Pons (tissue), 1 donor: ENCODE data around the gene GPRIN1.
A peak's percentile ranks its signal among the peaks of the same experiment; 100 is the strongest.

Experiments used
- DNase-seq: peaks from one replicate; pipeline ENCODE4 v3.0.0-alpha.2; 2016; ENCODE audit warnings: low spot score

Gene GPRIN1

DNA sequence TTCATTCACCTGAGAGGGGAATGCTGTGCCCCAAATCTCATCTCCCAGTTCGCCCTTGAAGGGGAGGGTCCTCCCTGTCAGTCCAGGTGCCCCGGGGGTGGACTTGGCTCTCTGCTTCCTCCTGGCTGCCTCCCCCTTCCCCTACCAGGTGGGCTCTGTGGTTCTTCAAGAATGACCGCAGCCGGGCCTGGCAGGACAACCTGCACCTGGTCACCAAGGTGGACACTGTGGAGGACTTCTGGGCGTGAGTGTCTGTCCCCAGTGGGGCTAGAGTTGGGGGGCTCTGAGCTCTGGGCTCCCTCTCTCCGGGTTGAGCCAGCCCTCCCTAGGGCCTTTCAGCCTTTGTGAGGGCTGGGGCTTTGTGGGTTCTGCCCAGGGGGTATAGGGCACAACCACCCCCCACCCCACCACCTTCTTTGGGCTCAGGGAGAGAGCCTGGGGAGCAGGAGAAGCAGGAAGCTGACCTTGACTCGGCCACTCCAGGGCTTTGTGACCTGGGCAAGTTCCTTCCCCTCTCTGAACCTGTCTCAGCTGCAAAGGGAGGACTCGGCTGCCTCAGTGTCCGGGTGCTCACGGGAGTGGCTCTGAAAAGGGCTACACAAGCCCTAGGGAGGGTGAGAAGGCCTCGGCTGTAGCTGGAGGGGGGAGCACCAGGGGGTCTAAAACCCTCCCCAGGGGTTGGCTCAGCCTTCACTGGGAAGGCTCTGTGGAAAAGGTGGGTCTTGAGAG is 33.7 kb upstream of the GPRIN1 start:
- DNase-seq, result no peak

DNA sequence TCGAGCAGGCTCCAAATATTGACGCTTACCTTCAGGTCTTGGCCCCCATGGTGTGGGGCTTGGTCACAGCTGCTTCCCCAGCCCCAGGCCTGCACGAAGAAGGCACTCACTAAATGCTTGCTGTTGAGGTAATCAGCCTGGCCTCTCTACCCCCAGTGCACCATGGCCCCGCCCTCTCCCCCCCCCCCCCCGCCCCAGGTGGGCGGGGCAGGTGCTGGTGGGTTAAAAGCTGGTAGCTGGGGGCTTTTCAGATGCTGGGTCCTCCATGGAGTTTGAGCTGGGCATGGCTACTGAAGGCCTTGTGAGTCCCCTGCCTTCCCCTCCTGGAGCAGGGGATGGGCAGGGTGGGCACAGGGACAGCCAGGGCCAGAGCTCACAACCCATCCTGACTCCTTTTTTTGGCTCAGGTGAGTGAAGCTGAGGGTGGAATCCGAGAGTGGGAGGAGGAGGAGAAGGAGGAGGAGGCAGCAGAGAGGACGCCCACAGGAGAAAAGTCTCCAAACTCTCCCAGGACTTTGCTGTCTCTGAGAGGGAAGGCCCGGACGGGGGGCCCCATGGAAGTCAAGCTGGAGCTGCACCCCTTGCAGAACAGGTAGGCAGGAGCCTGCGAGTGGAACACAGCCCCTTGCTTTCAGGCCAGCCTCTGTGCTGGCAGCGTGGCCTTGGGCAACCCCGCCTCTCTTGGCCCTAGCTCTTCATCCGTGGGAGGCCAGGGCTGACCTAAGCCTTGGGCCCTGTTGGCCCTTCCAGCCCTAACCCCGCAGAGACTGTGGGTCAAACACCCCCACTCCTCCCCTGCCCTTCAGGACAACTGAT is 32.9 kb upstream of the GPRIN1 start:
- DNase-seq, result no peak

DNA sequence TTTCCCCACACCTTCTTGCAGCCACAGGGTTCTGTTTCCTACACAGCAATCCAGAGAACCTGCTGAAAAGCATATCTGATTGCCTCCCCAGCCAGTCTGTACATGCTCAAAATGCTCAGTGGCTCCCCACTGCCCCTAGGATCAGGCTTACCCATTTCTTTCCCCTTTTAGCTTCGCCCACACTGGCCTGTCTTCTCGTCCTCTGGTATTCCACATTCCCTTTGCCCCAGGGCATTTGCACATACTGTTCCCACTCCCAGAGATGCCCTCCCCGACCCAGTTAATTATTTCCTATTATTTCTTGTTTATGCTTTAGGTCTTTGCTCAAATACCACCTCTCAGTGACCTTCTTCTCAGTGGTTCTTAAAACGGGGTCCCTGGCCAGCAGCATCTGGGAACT is 30.7 kb upstream of the GPRIN1 start:
- DNase-seq, result no peak

DNA sequence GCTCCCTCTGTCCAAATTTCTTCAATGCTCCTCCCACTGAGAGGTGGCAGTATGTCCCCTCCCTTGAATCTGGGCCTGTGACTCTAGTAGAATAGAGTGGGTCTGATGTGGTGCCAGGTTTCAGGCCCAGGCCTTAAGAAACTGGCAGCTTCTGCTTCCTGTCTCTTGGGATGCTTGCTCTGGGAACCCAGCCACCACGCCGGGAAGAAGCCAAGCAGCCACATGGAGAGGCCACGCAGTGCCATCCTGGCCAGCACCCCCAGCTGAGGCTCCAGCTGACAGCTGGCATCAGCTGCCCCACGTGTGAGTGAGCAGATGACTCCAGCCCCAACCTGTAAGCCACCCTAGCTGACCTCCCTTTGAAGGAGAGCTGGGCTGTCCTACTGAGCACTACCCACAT is 30.0 kb upstream of the GPRIN1 start:
- DNase-seq, result peak; percentile 69

DNA sequence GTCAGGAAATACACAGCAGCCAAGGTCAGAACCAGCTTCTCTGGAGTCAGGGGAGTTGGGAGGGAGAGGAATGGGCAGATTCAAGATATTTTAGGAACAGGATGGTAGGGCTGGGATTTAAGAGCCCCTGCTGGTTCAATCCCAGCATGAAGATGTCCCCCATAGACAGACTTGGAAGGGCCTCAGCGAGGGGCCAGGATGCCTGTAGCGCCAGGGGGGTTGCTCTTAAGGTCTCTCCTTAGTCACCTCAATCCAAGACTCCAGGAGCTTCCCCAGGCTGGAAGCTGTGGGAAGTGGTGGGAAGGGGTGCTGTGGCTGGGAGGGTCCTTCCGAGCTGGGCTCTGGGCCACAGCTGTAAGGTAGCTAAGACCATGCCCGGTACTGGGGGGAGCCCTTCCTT is 29.3 kb upstream of the GPRIN1 start:
- DNase-seq, result no peak

DNA sequence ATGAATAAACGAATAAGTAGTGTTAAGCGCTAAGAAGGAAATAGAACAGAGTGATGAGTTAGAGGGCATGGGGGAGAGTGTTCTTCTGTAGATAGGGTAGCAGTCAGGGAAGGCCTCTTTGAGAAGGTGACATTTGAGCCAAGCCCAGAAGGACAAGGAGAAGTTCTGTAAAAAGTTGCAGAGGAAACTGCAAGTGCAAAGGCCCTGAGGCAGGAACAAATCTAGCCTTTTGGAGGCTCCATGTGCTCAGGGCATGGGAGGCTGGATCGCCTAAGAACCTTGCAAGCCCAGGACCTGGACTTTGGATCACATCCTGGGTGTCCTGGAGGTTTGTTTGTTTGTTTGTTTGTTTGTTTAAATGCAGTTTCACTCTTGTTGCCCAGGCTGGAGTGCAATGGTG is 28.5 kb upstream of the GPRIN1 start:
- no peak for DNase-seq

DNA sequence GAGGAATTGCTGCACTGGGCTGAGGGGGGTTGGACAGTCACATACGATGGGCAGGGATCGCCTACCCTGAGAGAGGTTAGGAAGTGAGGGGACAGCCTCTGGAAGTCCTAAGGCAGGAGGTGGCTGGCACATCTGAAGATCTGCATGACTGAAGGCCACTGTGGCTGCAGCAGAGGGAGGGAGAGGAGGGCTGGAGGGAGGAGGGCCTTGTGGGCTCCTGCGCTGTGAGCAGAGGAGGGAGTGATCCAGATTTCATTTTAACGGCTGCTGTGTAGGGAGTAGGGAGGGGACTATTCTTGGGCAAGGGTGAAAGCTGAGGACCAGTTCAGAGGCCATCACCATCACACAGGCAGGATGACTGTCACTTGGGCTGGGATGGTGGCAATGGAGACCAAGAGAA is 27.6 kb upstream of the GPRIN1 start:
- DNase-seq, result no peak

DNA sequence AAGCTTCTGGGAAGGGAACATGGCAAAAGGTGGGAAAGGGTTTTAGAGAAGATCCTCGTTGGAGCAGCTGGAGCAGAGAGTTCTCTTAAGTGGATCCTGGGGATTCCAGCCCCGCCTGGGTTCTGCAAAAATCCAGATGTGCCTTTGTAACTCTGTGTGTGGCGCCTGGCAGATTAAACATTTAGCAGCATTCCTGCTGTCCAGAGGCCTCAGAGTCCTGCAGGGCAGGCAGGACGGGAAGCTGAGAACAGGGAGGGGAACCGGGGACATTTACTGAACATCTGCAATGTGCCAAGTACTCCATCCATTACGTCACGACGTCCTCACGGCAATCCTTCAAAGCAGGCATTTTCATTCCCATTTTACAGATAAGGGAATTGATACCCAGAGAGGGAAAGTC is 26.5 kb upstream of the GPRIN1 start:
- DNase-seq, result no peak

DNA sequence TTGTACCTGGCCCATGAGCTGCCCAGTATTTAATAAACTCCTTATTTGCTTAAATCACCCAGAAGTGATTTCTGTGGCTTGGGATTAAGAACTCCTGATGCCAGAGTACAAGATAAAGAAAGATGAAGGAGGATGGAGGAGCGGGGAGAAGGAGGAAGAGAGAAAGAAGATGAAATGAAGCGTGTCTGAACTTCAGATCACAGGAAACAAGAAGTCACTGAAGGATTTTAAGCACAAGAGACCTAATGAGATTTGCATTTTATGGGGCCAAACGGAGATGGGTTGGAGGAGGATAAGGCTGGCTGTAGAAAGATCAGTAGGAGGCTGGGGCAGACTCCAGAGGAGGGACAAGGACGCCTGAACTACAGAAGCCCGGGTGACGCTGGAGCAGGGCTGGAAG is 23.6 kb upstream of the GPRIN1 start:
- no peak for DNase-seq

DNA sequence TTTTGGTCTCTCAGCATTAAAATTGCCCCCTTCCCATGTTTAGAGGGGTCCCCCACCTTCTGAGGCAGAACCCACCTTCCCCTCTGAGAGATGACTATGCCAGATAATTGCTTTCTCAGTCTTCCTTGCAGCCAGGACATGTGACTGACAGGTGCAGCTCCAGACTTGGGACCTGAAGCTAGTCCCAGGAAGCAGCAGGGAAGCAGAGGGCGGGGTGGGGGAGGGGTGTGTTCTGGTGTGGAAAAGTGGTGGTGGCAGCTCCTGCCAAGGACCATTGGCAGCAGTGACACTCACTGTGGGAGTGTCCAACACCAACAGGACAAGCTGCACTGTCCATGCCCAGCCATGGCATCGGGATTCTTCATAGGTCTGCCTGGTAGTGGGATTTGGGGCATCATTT is 22.8 kb upstream of the GPRIN1 start:
- no peak for DNase-seq

DNA sequence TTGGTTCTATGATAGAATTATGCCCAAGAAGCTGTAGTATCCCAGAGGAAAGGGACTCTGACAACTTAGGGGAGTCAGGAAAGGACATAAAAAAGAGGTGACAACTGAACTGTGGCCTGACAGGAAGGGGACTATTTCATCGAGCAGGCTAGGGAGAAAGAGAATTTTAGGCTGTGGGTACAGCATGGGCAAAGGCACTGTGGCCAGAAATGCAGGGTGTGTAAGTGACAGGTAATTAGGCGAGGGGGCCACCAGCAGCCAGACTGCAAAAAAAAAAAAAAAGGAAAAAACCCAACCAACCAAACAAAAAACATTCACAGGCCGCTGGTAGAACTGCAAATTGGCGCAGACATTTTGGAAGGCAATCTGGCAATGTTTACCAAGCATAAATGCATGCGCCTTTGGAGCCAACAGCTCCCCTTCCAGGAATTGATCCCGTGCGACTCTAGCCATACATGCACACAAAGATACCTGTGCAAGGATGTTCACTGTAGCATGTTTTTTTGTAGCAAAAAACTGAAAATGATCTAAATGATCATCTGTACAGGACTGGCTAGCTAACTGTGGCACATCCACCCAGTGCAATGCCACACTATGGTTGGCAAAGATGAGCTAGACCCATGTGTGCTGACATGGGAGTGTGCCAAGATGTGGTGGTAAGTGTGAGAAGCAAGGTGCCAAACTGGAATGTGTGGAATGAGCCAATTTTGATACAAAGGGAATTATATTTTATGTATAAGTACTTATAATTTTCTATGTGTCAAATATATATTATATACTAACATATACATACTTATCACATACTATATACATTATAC is 21.6 kb upstream of the GPRIN1 start:
- no peak for DNase-seq

DNA sequence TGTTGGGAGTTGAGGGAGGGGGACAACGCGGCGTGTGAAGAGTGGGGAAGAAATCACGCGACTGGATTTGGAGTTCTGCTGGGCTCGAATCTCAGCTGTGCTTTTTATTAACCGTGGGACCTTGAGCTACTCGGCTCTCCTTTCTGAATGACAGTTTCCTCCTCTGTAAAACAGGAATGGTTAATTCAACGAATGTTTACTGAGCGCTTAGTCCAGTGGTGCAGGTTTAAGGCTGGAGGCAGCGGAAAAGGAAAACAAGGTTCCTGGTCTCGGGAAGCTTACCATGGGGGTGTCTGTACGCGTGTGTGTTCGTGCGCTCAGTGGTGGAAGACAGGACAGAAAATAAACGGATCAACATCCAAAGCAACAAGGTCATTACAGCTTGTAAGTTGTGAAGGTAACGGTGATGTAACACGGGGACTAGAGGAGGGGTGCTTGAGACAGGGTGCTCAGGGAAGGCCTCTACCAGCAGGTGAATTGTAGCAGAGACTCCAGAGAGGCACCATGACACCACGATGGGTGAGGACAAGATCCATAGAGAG is 20.8 kb upstream of the GPRIN1 start:
- no peak for DNase-seq

DNA sequence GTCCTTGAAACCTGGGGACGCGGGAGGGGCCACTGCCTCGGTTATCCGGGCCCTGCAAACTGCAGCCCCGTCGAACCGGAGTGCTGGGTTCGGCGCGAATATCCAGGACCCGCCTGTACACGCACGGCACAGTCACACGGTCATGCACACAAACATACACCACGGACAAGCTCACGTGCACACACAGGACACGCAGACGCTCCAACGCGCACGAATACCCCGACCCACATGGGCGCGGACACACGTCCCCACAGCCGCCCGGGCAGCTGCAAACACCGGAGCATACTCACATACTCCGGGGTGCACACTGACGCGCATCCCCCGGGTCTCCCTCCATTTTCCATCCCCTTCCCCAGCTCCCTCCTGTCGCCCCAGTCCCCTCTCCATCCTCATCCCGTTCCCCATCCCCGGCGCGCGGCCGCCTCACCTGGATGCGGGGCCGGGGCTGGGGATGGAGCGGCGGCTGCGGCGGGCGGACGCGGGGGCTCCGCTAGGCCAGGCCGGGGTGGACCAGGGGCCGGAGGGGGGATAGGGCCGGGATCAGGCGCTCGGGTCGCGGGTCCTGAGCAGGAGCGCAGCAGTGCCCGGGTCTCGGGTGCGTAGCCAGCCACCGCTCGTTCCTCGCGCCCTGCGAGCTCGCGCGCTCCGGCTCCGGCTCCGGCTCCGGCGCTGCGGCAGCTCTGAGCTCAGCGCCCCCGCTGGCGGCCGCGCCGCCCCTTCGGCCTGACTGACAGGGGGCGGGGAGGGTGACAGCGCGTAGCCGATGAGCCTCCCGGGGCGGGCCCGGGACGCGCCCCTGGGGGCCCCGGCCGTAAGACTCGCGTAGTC is 20.1 kb upstream of the GPRIN1 start, which contains the start of the genes EIF4E1B and SNCB:
EIF4E1B (plus strand) TSS at position 823 of the 828 bp plus-strand sequence. CDS start 12,113 bp downstream, outside the sequence.
SNCB (minus strand) TSS at position 682 of the 828 bp plus-strand sequence. CDS start 880 bp downstream, outside the sequence.
- no peak for DNase-seq

DNA sequence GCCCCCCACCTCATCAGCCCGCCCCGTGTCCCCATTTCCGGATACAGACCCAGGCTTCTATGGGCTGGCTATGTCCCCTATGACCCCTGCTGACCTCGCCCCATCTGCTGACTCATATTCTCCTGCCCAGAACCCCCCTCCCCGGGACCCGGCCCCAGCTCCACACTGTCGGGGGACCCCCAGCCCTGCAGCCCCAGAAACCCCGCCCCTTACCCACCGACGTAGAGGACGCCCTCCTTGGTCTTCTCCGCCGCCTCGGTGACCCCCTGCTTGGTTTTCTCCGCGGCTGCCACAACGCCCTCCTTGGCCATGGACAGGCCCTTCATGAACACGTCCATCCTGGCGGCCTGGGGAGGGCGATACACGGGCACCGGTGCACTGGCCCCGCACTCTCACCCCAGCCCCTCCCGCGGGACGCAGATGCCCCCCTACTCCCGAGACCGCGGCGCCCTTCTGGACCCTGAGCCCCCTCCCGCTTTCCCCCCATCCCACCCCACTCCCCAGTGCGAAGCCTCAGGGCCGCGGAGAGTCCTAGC is 19.4 kb upstream of the GPRIN1 start:
- DNase-seq, result no peak

DNA sequence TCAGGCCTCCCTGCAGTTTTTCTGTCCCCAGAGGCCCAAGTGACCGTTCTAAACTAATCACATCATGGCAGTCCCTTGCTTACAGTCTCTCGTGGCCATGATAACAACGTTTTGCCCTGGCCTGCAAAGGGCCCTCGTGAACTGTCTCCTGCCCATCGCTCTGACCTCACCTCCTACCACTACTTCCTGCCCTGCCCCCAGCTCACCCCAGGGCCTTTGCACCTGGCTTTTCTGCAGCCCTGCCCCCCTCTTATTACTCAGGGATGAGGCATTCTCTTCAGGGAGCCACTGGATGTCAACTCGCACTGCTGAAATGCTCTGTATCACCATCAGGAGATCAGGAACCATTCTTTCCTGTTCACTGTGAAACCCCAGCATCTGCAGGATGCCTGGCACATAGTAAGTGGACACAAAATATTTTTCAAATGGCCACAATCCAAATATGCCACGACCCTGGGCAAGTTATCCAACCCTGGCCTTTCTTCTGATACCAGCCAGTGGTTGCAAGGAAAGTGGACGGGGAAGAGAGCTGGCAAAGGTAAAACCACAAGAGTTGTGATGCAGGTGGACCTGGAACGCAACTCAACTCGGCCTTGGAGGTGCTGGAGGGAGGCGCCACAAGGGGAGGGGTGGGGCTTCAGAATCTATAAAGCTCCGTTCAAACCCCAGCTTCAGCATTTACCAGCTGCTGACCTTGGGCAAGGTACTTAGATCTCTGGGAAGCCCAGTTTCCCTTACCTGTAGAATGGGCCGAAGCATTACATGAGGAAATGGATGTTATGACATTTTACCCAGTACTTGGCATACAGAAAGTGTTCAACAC is 18.7 kb upstream of the GPRIN1 start:
- no peak for DNase-seq

DNA sequence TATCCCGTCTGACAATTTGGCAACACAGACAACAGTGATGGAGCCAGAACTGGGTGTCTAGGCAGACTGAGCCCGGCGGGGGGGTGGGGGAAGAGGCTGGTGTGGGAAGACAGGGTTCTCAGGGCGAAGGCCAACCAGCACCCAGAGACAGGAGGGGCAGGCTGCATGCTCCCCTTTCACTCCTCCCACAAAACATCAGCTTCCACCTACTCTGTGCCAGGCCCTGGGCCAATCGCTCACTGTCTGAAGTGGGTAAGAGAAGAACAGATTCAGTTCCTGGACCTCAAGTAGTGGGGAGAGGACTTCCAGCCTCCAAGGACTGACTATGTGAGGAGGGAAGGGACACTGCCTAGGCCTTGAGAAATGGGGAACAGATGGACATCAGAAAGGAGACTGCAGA is 17.6 kb upstream of the GPRIN1 start:
- no peak for DNase-seq

DNA sequence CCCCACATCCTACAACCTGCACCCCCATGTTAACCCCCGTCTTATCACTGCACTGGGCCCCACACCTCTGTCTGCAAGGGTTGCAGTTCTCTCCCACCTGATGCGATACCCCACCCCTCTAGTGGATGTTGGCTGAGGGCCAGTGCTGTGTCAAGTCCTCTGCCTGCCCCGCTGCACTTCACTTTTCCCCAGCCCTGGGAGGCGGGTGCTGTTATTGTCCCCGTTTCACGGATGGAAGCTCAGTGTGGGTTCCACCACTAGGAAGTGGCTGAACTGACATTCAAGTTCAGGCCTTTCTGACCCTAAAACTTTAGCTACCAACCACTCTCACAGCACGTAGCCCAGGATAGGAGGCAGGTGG is 16.9 kb upstream of the GPRIN1 start:
- no peak for DNase-seq

DNA sequence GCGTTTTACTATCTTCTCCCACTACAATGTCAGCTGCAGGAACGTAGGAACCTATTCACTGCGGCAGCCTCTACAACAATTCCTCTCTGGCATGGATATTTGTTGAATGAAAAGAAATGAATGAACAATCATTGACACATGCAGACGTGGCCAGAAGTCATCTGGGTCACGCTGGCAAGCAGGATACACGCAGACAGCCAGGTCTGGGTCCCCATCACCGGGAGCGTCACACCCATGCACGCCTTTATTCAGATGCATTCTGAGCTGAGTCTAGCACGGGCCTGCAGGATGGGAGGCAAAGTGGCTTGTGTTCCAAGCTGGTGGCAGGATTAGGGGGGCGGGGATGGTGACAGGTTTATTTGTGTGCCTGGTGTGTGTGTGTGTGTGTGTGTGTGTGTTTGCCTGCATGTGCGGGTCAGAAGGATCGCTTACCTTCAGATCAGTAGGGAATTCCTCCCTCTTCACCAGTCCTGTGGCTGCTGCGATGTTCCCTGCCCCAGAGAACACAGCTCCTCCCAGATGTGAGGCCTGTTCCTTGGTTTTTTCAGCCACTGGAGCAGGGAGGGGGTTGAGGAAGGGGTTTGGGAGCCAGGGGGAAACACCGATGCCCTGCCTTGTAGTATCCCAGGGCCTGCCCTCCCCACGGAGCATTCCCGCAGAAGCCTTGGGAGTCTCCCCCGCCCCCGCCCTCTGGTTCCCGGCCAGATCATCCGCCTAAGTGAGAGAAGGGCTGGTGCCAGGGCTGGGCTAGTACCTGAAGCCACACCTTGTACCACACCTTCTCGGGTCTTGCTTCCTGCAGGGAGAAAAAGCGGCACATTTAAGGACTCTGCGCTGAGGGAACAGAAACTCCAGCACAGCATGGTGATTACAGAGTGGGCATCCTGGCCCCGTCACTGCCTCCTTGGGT is 16.3 kb upstream of the GPRIN1 start:
- DNase-seq, result no peak

DNA sequence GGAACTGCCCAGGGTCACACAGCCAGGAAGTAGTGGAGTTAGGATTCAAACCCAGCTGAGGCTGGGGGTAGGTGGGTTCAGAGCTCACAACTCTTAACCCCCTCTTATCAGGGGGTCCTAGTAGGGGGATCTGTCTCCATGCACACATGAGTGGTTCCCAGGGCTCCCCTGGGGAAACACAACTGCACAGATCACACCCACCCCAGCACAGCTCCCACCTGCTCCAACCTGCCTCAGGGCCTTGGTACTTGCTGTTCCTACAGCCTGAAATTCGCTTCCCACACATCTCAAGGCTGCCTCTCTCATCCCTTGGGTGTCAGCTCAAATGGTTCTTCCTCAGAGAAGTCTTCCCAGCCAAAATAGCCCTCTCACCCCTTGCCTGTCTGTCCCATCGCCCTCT is 15.6 kb upstream of the GPRIN1 start:
- no peak for DNase-seq
